GM15510 (cell line): ENCODE measurements around the gene FHL2.

Experiments used
- POLR2A ChIP-seq: IDR thresholded peaks from 3 replicates; pipeline ENCODE4 v1.6.1; 2011; ENCODE audit warnings: borderline replicate concordance; ENCODE audit not compliant: insufficient read length; ENCODE audit errors: extremely low read depth

The FHL2 gene

GRCh38 chr2:105330681-105331375 is 68.0 kb downstream of the FHL2 start:
- no peak for TF ChIP-seq POLR2A

DNA sequence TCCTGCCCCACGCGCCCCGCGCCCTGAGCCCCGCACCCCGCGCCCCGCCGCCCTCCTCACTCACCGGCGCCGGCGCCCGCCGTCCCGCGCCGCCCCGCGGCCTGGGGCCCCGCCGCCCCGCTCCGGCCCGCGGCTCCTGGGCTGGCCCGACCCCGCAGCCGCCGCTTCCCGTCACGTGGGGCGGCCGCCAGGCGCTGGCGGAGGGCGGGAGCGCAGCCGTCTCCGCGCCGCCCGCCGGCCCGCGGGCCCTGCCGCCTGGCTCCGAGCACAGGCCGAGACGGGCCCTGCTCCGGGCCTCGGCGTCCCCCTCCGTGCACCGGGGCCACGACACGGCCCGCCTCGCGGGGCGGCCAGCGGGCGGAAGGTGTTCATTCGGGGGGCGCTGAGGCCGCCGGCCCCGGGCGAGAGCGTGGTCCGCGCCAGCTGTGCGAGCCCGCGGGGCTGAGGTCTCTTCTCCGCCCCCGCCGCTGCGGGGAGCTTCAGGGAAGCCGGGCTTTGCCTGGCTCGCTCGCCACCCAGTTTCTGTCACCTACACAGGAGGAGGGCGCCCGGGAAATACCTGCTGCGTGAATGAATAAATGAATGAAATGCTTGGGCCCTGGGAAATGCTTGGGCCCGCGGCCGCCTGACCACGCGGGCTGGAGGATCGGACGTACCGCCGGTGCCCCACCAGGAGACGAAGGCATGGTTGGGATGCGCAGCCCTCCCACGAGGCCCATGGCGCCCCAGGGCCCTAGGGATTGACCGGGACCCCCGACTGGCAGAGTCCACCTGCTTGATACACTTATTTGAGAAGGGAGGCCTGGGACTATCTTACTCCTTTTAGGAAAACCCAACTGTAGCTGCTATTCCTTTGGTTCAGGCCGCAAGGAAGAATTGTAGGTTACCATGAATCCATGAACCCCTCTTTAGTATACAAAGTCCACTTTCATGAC is 69.0 kb downstream of the FHL2 start, which contains the start of gene TGFBRAP1:
TSS of gene TGFBRAP1 (minus strand) at position 175 of the 935 bp plus-strand sequence. CDS start 21,434 bp downstream, outside the sequence.
- TF ChIP-seq POLR2A, result peak; percentile 76

- TF ChIP-seq POLR2A, result no peak
Observed at GRCh38 chr2:105329197-105329554, 69.7 kb downstream of the FHL2 start.

DNA sequence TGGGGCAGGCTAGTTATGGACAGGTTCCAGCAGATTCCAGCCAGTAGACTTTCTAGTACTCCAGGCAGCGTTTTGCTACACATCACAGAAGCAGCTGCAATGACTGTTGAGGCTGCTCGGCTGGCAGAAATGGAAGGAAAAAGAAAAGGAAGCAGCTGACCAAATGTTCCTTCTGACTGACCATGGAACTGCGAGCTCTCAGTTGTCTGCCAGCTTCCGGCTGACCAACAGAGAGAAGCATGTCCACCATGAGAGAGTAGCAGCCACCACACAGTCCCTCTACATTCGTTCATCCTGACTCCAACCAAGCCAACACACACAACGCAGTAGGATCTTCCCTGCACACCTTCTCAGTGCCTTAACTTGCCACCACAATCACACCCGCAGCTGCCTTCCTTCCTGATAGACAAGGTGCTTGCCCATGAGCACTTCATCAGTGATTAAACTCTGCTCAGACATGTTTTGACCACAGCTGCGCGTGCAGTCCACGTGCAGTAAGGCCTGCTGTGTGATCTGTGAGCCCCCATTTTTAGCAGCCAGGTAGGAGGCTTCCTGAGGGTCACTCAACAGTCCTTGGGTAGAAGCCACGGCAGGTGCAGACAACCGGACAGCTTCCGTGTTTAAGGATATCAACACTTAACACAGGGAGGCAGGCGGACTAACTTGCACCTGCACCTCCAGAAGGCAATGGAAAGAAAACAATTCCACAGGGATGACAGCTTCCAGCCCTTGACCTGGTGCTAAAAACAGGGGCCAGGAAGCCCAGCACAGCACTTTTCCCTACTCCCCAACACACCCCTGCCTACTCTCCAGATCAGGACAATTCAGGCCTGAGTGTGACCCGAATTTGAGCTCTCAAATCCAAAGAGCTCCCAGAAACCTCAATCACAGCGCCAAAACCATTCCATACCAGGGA is 70.3 kb downstream of the FHL2 start:
- no peak for TF ChIP-seq POLR2A

DNA sequence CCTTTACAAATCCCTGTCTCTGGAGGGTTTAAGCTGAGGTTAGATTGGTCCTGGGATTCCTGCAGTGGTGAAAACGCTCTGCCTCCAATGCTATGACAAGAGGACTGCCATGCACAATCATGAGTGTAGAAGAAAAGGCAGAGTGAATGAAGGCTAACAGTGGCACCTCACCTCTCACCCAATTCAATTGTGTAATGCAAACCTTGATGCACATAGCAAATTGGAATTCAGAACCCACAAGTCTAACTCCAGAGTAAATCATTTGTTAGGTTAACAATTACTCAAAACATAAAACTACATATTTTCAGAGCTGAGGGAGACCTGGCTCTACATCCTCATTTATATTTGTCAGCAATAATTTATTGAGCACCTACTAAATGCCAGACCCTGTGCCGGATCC is 71.2 kb downstream of the FHL2 start:
- TF ChIP-seq POLR2A, result no peak

DNA sequence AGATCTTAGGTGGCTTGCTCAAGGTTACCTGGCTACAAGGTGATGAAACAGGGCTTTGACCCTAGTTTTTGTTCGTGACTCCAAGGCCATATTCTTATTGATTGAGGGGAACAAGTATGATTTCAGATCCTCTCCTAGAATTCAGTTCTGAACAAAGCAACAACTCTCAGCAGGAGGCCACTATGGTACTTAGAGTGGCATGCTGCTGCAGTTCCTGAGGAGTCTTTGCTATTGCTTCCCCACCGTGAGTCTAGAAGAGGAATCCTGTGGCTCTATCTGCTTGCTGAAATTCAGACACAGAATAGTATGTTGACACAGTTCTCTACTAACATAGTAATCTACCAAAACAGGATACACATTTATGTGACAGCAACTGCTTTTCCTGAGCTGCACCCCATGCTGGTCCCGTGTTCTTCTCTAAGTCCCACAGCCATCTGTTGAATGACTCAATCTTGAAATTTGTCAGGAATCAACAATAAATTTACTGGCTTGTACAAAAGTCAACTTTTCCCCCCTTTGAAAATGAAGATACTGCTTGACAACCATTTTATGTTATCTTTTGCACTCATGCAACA is 73.4 kb downstream of the FHL2 start:
- no peak for TF ChIP-seq POLR2A

DNA sequence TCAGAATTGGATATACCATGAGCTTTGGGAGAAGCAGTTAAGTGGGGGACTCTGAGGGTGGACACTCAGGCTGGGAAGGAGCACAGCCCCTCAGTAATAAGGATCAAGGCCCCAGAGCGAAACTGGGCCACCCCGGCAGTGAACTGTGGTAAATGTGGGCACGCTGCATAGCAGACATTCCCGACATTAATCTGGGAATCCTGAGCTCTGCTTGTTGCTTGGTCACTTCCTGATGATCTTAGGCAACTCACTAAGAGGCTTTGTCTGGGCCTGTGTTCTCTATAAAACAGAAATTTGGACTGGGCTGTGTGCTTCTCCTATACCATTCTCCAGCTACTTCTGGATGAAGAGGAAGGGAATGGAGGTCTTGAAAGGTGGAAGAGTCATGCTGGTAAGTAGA is 74.1 kb downstream of the FHL2 start:
- no peak for TF ChIP-seq POLR2A

- no peak for TF ChIP-seq POLR2A
Observed at GRCh38 chr2:105324101-105324500, 74.8 kb downstream of the FHL2 start.

DNA sequence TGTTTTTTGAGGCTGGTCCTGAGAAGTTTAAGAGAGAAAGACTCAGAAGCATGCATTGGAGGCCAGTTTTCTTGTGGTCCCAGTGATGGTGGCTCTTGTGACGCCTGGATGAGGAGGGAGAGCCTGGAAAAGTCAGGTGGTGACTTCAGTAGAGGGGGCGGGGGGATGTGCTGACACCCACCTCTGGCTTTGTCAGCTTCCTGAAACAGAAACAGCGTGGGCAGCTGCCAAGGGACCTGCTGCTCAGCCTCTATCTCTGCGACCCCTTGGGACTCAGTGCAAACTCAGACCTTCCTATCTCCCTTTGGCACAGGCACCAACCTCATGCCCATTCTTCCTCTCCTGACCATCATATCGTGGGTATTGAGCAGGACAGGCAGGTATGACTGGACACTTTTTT is 75.7 kb downstream of the FHL2 start:
- no peak for TF ChIP-seq POLR2A

DNA sequence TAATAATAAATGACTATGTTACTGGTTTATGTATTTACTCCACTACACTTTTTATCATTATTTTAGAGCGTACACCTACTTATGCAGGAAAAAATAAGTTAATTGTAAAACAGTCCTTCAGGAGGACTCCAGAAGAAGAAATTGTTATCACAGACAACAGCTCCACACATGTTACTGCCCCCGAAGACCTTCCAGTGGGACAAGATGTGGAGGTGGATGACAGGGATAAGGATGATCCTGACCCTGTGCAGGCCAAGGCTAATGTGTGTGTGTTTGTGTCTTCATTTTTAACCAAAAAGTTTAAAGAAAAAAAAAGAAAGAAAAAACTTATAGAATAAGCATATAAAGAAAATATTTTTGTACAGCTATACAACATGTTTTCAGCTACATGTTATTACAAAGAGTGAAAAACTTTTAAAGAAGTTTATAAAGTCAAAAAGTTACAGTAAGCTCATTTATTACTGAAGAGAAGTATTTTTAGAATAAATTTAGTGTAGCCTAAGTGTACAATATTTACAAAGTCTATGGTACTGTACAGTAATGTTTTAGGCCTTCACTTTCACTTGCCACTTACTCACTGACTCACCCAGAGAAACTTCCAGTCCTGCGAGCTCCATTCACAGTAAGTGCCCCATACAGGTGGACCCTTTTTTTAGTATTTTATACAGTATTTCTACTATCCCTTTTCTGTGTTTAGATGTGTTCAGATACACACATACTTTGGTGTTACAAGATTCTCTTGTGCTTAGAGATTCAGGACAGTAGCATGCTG is 76.8 kb downstream of the FHL2 start:
- no peak for TF ChIP-seq POLR2A

DNA sequence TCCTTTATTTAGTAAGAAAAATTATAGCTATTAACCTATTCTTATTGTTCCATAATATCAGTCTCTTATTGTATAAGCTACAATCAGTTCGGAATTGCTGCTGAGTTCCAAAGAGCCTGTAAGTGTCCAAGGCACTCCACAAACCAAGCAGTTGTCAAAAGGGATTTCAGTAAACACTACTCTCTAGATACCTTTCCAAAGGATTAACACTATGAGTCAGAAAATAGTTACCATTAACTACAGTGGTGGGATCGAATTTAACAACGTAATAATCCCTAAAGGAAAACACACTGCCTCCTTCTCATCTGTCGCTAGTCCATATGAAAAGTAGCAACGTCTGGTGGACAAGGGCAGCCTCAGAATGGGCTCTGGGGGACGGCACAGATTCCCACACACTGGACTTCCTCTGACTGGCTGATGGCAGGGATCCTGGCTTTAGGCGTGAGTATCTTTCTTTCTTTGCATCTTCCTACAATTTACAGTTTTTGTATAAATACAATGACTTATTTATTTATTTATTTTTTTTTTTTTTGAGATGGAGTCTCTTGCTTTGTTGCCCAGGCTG is 78.1 kb downstream of the FHL2 start:
- no peak for TF ChIP-seq POLR2A

DNA sequence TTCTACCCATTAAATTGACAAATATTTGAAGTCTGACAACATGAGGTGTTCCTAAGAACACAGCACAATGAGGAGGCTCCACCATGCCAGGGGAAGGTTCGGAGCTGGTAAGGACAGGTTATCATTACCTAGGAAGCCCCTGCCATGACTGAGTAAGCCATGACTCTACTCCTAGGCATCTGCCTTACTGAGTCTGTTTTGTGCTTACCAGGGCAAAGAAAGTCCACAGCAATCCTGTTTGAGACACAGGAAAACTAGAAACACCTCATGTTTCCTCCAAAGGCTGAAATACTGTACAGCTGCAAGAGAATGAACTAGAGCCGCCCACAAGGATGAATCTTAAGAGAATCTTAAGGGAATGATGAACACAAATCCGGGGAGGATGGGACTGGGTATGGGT is 80.9 kb downstream of the FHL2 start:
- no peak for TF ChIP-seq POLR2A

DNA sequence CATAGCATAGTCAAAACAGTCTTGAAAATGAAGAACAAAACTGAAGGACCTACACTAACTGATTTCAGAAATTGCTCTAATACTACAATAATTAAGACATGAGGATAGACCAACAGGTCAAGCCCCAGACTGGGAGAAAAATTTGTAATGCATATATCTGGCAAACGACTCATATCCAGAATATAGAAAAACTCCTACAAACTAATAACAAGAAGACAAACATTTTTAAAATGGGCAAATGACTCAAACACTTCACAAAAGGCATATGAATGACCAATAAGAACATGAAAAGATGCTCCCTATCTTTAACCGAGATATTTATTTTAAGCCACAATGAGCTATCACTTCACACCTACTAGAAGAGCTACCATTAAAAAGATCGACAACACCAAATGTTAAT is 83.5 kb downstream of the FHL2 start:
- no peak for TF ChIP-seq POLR2A
